HCT116 (cell line): ENCODE results near the gene MED15.

Experiments used
- POLR2A ChIP-seq: IDR thresholded peaks from 2 replicates; pipeline ENCODE4 v1.7.0; 2011; ENCODE audit warnings: borderline replicate concordance; ENCODE audit not compliant: insufficient read depth, insufficient read length; ENCODE audit errors: extremely low read depth
- YY1 ChIP-seq: IDR thresholded peaks from 2 replicates; pipeline ENCODE4 v1.6.1; 2011; ENCODE audit warnings: low read length, low read depth, moderate library complexity, mild to moderate bottlenecking; ENCODE audit not compliant: insufficient replicate concordance; ENCODE audit errors: extremely low read depth
- TF ChIP-seq, protein P1 (sequence below), 3 experiments: fragments of 200-600 bp in 1 of 3; sonication (generic) in 1 of 3; IDR thresholded peaks in 2 of 3; conservative IDR thresholded peaks in 1 of 3; 2 replicates each; pipeline ENCODE4 v1.5.1; 2012 to 2017; ENCODE audit warnings: low read depth in 2 of 3, low read length in 2 of 3, antibody characterized with exemption in 1 of 3, borderline replicate concordance in 1 of 3, control low read depth in 1 of 3, mild to moderate bottlenecking in 1 of 3, mixed read lengths in 1 of 3, mixed run types in 1 of 3, moderate library complexity in 1 of 3; ENCODE audit not compliant: insufficient read depth in 1 of 3

DNA sequence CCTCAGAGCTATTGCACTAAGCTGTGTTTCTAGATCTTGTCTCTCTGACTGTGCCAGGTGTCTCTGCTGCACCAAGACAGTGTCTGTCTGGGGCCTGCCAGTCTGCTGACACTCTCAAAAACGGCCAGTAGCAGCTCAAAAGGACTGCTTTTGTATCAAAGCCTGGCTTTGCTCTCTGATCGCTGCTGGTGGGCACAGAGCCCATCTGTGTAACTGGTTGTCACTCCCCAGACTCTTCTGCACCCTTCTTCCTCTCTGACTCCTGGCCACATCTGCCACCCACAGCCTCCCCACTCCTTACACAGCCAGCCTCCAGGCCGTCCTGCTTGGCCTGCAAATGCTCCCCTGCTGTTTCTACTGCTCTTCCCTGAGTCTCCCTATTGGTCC, 26.5 kb downstream of the MED15 start:
- TF ChIP-seq, protein P1, sequence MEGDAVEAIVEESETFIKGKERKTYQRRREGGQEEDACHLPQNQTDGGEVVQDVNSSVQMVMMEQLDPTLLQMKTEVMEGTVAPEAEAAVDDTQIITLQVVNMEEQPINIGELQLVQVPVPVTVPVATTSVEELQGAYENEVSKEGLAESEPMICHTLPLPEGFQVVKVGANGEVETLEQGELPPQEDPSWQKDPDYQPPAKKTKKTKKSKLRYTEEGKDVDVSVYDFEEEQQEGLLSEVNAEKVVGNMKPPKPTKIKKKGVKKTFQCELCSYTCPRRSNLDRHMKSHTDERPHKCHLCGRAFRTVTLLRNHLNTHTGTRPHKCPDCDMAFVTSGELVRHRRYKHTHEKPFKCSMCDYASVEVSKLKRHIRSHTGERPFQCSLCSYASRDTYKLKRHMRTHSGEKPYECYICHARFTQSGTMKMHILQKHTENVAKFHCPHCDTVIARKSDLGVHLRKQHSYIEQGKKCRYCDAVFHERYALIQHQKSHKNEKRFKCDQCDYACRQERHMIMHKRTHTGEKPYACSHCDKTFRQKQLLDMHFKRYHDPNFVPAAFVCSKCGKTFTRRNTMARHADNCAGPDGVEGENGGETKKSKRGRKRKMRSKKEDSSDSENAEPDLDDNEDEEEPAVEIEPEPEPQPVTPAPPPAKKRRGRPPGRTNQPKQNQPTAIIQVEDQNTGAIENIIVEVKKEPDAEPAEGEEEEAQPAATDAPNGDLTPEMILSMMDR (IDR thresholded peaks at IDR 0.05 in 2 of 3, conservative IDR thresholded peaks at IDR 0.05 in 1 of 3; ENCODE audit: borderline replicate concordance in 1 of 3, insufficient read depth in 1 of 3, low read depth in 2 of 3, low read length in 2 of 3), result no peak
- no peak for TF ChIP-seq YY1
- no peak for TF ChIP-seq POLR2A
